Measurements from ENCODE around the gene TCOF1. TPM values are rescaled to one million over a fixed set of nuclear protein-coding genes. Genes with fewer than 3 reads are reported as not detected.
"Not testable (repeated sequence)": the region's sequence is repeated elsewhere in the genome, so short reads cannot be mapped to it uniquely, and the experiment has no call there.

The TCOF1 gene
- total RNA-seq, 5 donors from 2014 or later (not counting 1 experiment from before 2014, with no cell fraction given), result 50.4 to 67.8 (median 58.4) TPM

DNA sequence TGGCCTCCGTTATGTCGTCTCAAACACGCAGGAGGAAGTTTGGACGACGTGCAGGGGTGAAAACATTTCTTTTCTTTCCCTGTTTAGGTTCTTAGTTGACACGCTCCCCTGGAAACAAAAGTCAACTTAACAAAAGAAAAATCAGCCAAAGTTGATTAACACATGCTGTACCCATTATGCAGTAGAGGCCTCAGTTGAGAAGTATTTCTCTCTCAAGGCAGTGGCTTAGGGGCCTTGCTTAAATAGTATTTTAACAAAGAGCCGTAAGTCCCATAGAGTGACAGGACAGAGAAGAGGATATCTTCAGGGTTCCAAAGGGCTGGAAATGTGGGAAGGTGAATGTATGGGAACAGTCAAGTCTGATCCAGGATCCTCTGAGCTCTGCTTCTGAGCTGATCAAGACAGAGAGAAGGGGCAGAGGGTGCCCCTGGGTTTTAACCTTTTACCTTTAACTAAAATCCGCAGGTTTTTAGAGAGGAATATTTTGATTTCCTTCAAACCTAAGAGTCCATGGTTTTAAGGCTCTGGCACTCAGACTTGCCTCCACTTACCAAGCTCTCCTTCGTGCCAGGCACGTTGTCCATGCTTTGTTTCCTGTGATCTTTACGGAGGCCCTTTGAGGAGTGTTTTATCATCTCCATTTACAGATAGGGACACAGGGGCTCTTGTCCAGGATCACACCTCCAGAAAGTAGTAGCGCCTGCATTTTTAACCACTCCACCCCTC is 55.8 kb downstream of the TCOF1 start:
- Mint-ChIP-seq H3K4me3 (peak overlapping the region; percentile 88 to 97 (median 96)), H3K4me1 (peaks cover 40 to 53% (median 43%) of the 10 kb centered on the region in 3 donors), H3K36me3 (peaks cover 3% of the 10 kb centered on the region), H3K27ac (peak overlapping the region; percentile 99 to 100), H3K9me3 (no peaks in the 10 kb centered on the region), H3K27me3 (no peaks in the 10 kb centered on the region)
- DNase-seq (no peak), ATAC-seq (replicated peaks in 1 of 4) (peak in 1 of 4 experiments; percentile 12)
- Histone ChIP-seq H3K4me1 (ENCODE audit: control insufficient read depth in 1 of 2, extremely low read depth in 1 of 2, insufficient read depth in 2 of 2, low read length in 2 of 2) (peaks cover 20 to 51% of the 10 kb centered on the region in 2 experiments), H3K9me3 (no peaks in the 10 kb centered on the region), H3K27ac (ENCODE audit: low read length) (peak overlapping the region; percentile 94), H3K4me3 (ENCODE audit: control insufficient read depth in 1 of 2, extremely low read depth in 1 of 2, low read length in 1 of 2) (peak overlapping the region; percentile 66 to 85), H3K27me3 (replicated peaks in 1 of 2; ENCODE audit: control insufficient read depth in 2 of 2, extremely low read depth in 1 of 2, insufficient read depth in 2 of 2, low read length in 1 of 2) (no peaks in the 10 kb centered on the region), H3K36me3 (ENCODE audit: control insufficient read depth in 2 of 2, extremely low read depth in 1 of 2, insufficient read depth in 1 of 2, low read length in 1 of 2) (peaks cover 4% of the 10 kb centered on the region in 2 donors)
- WGBS (ENCODE audit: insufficient coverage), result 100% methylated on average over 2 of the region's 12 CpGs
- ChIA-PET CTCF (interaction anchor here in 1 of 2 donors (0.7 to 1.7 kb wide), 7 partner anchors 16 to 433 kb away, joined by 3 to 17 read pairs (median 3); partner anchors contain the start of genes IRGM, RBM22 and RPS14), POLR2A (interaction anchor here (0.5 to 1.3 kb wide), 6 partner anchors 14 to 287 kb away, joined by 3 to 10 read pairs (median 4); partner anchors contain the start of genes RBM22 (in 1 of the 2) and RPS14 (in 1 of the 2))

DNA sequence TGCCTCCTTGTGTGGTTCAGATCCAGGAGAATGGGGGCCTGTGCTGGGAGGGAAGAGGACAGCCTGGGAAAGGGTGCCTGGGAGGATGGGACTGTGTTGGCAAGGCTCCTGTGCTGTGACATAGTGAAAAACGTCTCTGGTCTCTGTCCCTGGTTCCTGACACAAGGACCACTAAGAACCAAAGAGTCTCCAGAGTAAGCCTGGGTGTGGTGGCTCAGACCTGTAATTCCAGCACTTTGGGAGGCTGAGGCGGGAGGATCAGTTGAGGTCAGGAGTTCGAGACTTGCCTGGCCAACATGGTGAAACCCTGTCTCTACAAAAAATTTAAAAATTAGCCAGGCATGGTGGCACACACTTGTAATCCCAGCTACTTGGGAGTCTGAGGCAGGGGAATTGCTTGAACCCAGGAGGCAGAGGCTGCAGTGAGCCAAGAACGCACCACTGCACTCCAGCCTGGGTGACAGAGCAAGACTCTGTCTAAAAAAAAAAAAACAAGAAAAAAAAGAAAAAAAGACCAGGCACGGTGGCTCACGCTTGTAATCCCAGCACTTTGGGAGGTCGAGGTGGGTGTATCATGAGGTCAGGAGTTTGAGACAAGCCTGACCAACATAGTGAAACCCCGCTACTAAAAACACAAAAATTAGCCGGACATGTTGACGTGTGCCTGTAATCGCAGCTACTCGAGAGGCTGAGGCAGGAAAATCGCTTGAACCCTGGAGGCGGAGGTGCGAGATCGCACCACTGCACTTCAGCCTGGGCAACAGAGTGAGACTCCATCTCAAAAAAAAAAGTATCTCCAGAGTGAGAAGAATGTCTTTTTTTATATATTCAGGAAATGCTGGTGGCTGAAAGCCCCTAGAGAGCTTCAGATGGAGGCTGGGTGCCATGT is 56.6 kb downstream of the TCOF1 start:
- Histone ChIP-seq H3K27ac (ENCODE audit: low read length) (peak overlapping the region; percentile 94), H3K4me1 (ENCODE audit: control insufficient read depth in 1 of 2, extremely low read depth in 1 of 2, insufficient read depth in 2 of 2, low read length in 2 of 2) (peaks cover 20 to 43% of the 10 kb centered on the region in 2 experiments)
- not testable (repeated sequence) for DNase-seq; H3K4me3 ChIP-seq (ENCODE audit: control insufficient read depth in 1 of 2, extremely low read depth in 1 of 2, low read length in 1 of 2); H3K36me3 ChIP-seq (ENCODE audit: control insufficient read depth in 2 of 2, extremely low read depth in 1 of 2, insufficient read depth in 1 of 2, low read length in 1 of 2); H3K9me3 Mint-ChIP-seq; ATAC-seq (replicated peaks in 1 of 4); H3K36me3 Mint-ChIP-seq; H3K27me3 Mint-ChIP-seq; H3K9me3 ChIP-seq; H3K27me3 ChIP-seq (replicated peaks in 1 of 2; ENCODE audit: control insufficient read depth in 2 of 2, extremely low read depth in 1 of 2, insufficient read depth in 2 of 2, low read length in 1 of 2)
- ChIA-PET CTCF (interaction anchor here (0.6 to 1.7 kb wide), 5 partner anchors 22 to 449 kb away, joined by 3 to 17 read pairs (median 3); partner anchors contain the start of gene RPS14 (in 1 of the 2)), POLR2A (interaction anchor here (0.5 to 0.7 kb wide), 2 partner anchors 11 to 102 kb away, joined by 3 read pairs; no protein-coding TSS in a partner anchor)
- Mint-ChIP-seq H3K27ac (peak overlapping the region; percentile 99 to 100), H3K4me1 (peaks cover 36 to 47% (median 36%) of the 10 kb centered on the region in 3 donors), H3K4me3 (peak overlapping the region in 2 of 3 donors; percentile 13 to 88)
- WGBS (ENCODE audit: insufficient coverage), result 86% methylated on average over 11 of the region's 16 CpGs

DNA sequence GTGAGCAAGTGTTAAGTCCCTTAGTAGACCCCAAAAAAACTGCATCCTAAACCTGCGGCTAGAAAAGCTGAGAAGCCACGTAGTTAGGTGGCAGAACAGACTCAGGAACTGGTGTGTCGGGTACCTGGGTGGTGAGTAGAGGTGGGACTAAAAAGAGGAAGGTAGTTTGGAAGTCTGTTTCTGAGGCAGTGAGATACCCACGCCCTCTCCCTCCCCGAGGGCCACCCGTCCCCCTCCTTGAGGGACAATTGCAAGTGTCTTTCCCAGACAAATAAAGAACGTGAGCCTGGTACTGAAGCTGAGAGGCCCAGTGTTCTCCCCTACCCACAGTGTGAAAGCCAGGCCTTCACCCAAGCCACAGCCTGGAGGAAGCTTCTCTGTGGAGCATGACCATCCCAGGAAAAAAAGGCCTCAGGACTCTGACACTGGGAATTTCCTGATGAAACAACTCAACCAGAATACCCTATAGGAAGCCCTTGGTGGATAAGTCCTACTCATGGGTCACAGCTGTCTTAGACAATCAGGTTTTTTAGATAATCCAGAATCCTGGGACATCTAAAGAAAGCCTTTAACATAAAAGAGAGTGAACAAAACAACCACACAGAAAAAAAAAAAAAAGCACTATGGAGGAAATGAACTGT is 62.3 kb downstream of the TCOF1 start:
- CTCF ChIA-PET, result no interaction called here
- no peak overlapping the region for H3K4me3 ChIP-seq (ENCODE audit: control insufficient read depth in 1 of 2, extremely low read depth in 1 of 2, low read length in 1 of 2)
- H3K4me3 Mint-ChIP-seq, result no peak overlapping the region
- no peaks in the 10 kb centered on the region for H3K4me1 ChIP-seq (ENCODE audit: control insufficient read depth in 1 of 2, extremely low read depth in 1 of 2, insufficient read depth in 2 of 2, low read length in 2 of 2)
- WGBS (ENCODE audit: insufficient coverage), result 70% methylated on average over 3 of the region's 7 CpGs
- ATAC-seq (replicated peaks in 1 of 4) (peak in 2 of 4 experiments; percentile 26 to 66), DNase-seq (no peak)
- POLR2A ChIA-PET, result no interaction called here
- H3K36me3 ChIP-seq (ENCODE audit: control insufficient read depth in 2 of 2, extremely low read depth in 1 of 2, insufficient read depth in 1 of 2, low read length in 1 of 2), result no peaks in the 10 kb centered on the region
- H3K27me3 Mint-ChIP-seq, result peaks cover 0 to 3% of the 10 kb centered on the region in 2 donors
- H3K36me3 Mint-ChIP-seq, result no peaks in the 10 kb centered on the region
- H3K27ac ChIP-seq (ENCODE audit: low read length), result no peak overlapping the region
- H3K9me3 Mint-ChIP-seq, result no peaks in the 10 kb centered on the region
- peaks cover 0 to 17% (median 4%) of the 10 kb centered on the region in 3 donors for H3K4me1 Mint-ChIP-seq
- no peaks in the 10 kb centered on the region for H3K9me3 ChIP-seq
- no peaks in the 10 kb centered on the region for H3K27me3 ChIP-seq (replicated peaks in 1 of 2; ENCODE audit: control insufficient read depth in 2 of 2, extremely low read depth in 1 of 2, insufficient read depth in 2 of 2, low read length in 1 of 2)
- H3K27ac Mint-ChIP-seq, result peak overlapping the region in 1 of 2 donors; percentile 47

DNA sequence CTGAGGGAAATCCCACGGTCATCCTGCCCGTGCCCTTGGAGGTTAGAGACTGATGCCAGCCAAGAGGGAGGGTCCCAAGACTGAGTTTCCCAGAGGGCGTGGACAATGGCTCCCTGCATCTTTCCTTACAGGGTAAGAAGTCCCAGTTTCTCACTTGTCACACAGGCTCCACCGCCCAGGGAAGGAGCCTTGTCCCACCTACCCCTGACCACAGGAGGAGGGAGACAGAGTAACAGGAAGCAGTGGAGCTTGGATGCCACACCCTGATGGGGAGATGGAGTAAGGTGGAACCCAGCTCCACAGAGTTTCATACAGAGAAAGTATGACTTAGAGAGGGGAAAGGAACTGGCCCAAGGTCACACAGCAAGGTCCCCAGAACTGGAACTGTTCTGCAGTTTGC is 64.6 kb downstream of the TCOF1 start:
- Mint-ChIP-seq H3K36me3 (no peaks in the 10 kb centered on the region), H3K27ac (no peak overlapping the region), H3K9me3 (no peaks in the 10 kb centered on the region), H3K27me3 (peaks cover 0 to 4% of the 10 kb centered on the region in 2 donors), H3K4me3 (no peak overlapping the region), H3K4me1 (peaks cover 0 to 11% (median 4%) of the 10 kb centered on the region in 3 donors)
- Histone ChIP-seq H3K9me3 (no peaks in the 10 kb centered on the region), H3K27me3 (replicated peaks in 1 of 2; ENCODE audit: control insufficient read depth in 2 of 2, extremely low read depth in 1 of 2, insufficient read depth in 2 of 2, low read length in 1 of 2) (peaks cover 0 to 6% of the 10 kb centered on the region in 2 experiments), H3K27ac (ENCODE audit: low read length) (no peak overlapping the region), H3K4me3 (ENCODE audit: control insufficient read depth in 1 of 2, extremely low read depth in 1 of 2, low read length in 1 of 2) (no peak overlapping the region), H3K4me1 (ENCODE audit: control insufficient read depth in 1 of 2, extremely low read depth in 1 of 2, insufficient read depth in 2 of 2, low read length in 2 of 2) (no peaks in the 10 kb centered on the region), H3K36me3 (ENCODE audit: control insufficient read depth in 2 of 2, extremely low read depth in 1 of 2, insufficient read depth in 1 of 2, low read length in 1 of 2) (no peaks in the 10 kb centered on the region)
- no peak for DNase-seq
- ATAC-seq (replicated peaks in 1 of 4), result no peak
- ChIA-PET POLR2A (no interaction called here), CTCF (no interaction called here)
- WGBS (ENCODE audit: insufficient coverage), result 100% methylated on average over 1 of the region's 4 CpGs

DNA sequence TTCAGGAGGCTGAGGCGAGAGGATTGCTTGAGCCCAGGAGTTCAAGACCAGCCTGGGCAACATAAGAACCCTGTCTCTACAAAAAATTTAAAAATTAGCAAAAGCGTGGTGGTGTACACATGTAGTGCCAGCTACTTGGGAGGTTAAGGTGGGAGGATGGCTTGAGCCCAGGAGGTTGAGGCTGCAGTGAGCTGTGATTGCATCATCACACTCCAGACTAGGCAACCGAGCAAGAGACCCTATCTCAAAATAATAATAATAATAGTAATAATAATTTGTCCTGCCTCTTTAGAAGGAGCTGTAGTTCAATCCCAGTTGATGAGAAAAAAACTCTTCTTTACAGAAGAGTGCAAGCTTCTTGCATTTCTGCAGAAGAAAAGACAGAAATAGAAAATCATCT is 65.3 kb downstream of the TCOF1 start:
- H3K27me3 ChIP-seq (replicated peaks in 1 of 2; ENCODE audit: control insufficient read depth in 2 of 2, extremely low read depth in 1 of 2, insufficient read depth in 2 of 2, low read length in 1 of 2), result peaks cover 0 to 9% of the 10 kb centered on the region in 2 experiments
- Mint-ChIP-seq H3K9me3 (no peaks in the 10 kb centered on the region), H3K27ac (no peak overlapping the region), H3K4me3 (no peak overlapping the region), H3K4me1 (peaks cover 0 to 11% (median 4%) of the 10 kb centered on the region in 3 donors), H3K36me3 (no peaks in the 10 kb centered on the region), H3K27me3 (peaks cover 2 to 4% of the 10 kb centered on the region in 2 donors)
- H3K36me3 ChIP-seq (ENCODE audit: control insufficient read depth in 2 of 2, extremely low read depth in 1 of 2, insufficient read depth in 1 of 2, low read length in 1 of 2), result no peaks in the 10 kb centered on the region
- H3K4me1 ChIP-seq (ENCODE audit: control insufficient read depth in 1 of 2, extremely low read depth in 1 of 2, insufficient read depth in 2 of 2, low read length in 2 of 2), result no peaks in the 10 kb centered on the region
- WGBS (ENCODE audit: insufficient coverage), result no CpG with 5 or more reads among the region's 3 CpGs
- DNase-seq, result no peak
- ChIA-PET CTCF (interaction anchor here in 1 of 2 donors (0.8 kb wide), 1 partner anchor 40 kb away, joined by 3 read pairs; no protein-coding TSS in a partner anchor), POLR2A (interaction anchor here in 1 of 2 donors (0.6 kb wide), 1 partner anchor 11 kb away, joined by 4 read pairs; no protein-coding TSS in a partner anchor)
- H3K4me3 ChIP-seq (ENCODE audit: control insufficient read depth in 1 of 2, extremely low read depth in 1 of 2, low read length in 1 of 2), result no peak overlapping the region
- H3K27ac ChIP-seq (ENCODE audit: low read length), result no peak overlapping the region
- no peak for ATAC-seq (replicated peaks in 1 of 4)
- no peaks in the 10 kb centered on the region for H3K9me3 ChIP-seq

Measured in T-cell (primary cell).